K562 (cell line): ENCODE results near the gene BCAS3. TPM values are rescaled to one million over a fixed set of nuclear protein-coding genes. Genes with fewer than 3 reads are reported as not detected.
A peak's percentile ranks its signal among the peaks of the same experiment; 100 is the strongest.

ENCODE experiments used
- ATAC-seq: fragments of 200-7000 bp; cut with Tn5 transposase; 3 replicates; pipeline ENCODE4 v1.9.1; 2020; ENCODE audit warnings: moderate library complexity
- BruUV-seq: library from RNA; stranded (reverse); fragments of 400-500 nt; replicated peaks from 2 replicates; lab custom pipeline; 2021; lab: Mats Ljungman, UMichigan
- CTCF ChIA-PET: fragments of 300-600 bp; formaldehyde crosslinking; extraction: SDS; loops from one replicate; lab custom pipeline; 2021; ENCODE audit warnings: low intra/inter-chr PET ratio; lab: Yijun Ruan, JAX
- POLR2A ChIA-PET: fragments of 300-600, 350-650 bp; sonication (Branson Sonifier 250); formaldehyde crosslinking; extraction: SDS; loops from one replicate; lab custom pipeline; 2021; ENCODE audit warnings: antibody characterized with exemption, inconsistent platforms; lab: Yijun Ruan, JAX
- DNase-seq, 4 experiments: peaks; one replicate each; pipeline versions ENCODE4 v3.0.0 to v3.0.0-alpha.2; 2011 to 2018; ENCODE audit warnings: low spot score in 3 of 4, mixed read lengths in 3 of 4; ENCODE audit errors: extremely low read depth in 1 of 4
- FAIRE-seq: peaks from 2 replicates; lab custom pipeline; 2011; peaks lifted over from hg19 to GRCh38; lab: Jason Lieb, UNC
- H2AFZ ChIP-seq: 2 replicates; pipeline ENCODE4 v1.6.0; 2011; ENCODE audit warnings: low read depth, low read length, control low read depth, inconsistent platforms
- H3K27ac ChIP-seq: fragments of 200-600 bp; 3 replicates; pipeline ENCODE4 v1.8.0; 2011; ENCODE audit warnings: low read depth, mild to moderate bottlenecking, control low read depth, inconsistent platforms, low read length, moderate library complexity, mixed read lengths; ENCODE audit errors: extremely low read depth
- H3K27me3 ChIP-seq, 2 experiments: fragments of 300-600 bp in 1 of 2; 2 replicates in 1 of 2; 3 replicates in 1 of 2; pipeline versions ENCODE4 v1.6.0 to v1.8.0; 2011; ENCODE audit warnings: inconsistent platforms in 2 of 2, low read length in 2 of 2, mild to moderate bottlenecking in 1 of 2, mixed read lengths in 1 of 2, moderate library complexity in 1 of 2; ENCODE audit not compliant: control insufficient read depth in 2 of 2, insufficient read depth in 2 of 2
- H3K36me3 ChIP-seq: fragments of 300-600 bp; 3 replicates; pipeline ENCODE4 v1.8.0; 2011; ENCODE audit warnings: mild to moderate bottlenecking, low read length, inconsistent platforms; ENCODE audit not compliant: control insufficient read depth, insufficient read depth
- H3K4me1 ChIP-seq, 2 experiments: fragments of 200-600 bp in 1 of 2; replicated peaks in 1 of 2; 2 replicates in 1 of 2; 3 replicates in 1 of 2; pipeline versions ENCODE4 v1.5.1 to v1.8.0; 2011; ENCODE audit warnings: inconsistent platforms in 2 of 2, low read length in 2 of 2, mild to moderate bottlenecking in 1 of 2, mixed read lengths in 1 of 2, moderate library complexity in 1 of 2; ENCODE audit not compliant: control insufficient read depth in 2 of 2, insufficient read depth in 2 of 2
- H3K4me2 ChIP-seq: 2 replicates; pipeline ENCODE4 v1.6.1; 2011; ENCODE audit warnings: low read length, control low read depth, inconsistent platforms, mixed read lengths; ENCODE audit not compliant: insufficient read depth
- H3K4me3 ChIP-seq: fragments of 200-600 bp; sonication (generic), shearing (Covaris generic); 2 replicates; pipeline ENCODE4 v1.5.1; 2016; ENCODE audit warnings: control low read depth, inconsistent platforms
- H3K79me2 ChIP-seq: fragments of 200-600 bp; 3 replicates; pipeline ENCODE4 v1.8.0; 2011; ENCODE audit warnings: low read length, inconsistent platforms; ENCODE audit not compliant: control insufficient read depth, insufficient read depth
- H3K9ac ChIP-seq, 2 experiments: 2 replicates each; pipeline versions ENCODE4 v1.6.0 to v1.6.1; 2011; ENCODE audit warnings: low read depth in 2 of 2, low read length in 2 of 2, control low read depth in 1 of 2, inconsistent platforms in 1 of 2, mild to moderate bottlenecking in 1 of 2, mixed read lengths in 1 of 2; ENCODE audit not compliant: insufficient read depth in 1 of 2
- H3K9me1 ChIP-seq: one replicate; pipeline ENCODE4 v1.6.0; 2011; ENCODE audit warnings: inconsistent platforms, mild to moderate bottlenecking, low read length, moderate library complexity; ENCODE audit not compliant: control insufficient read depth, insufficient read depth
- H3K9me3 ChIP-seq: replicated peaks from 2 replicates; pipeline ENCODE4 v1.5.1; 2011; ENCODE audit warnings: low read depth, low read length, inconsistent platforms; ENCODE audit not compliant: control insufficient read depth, insufficient read depth
- H4K20me1 ChIP-seq: replicated peaks from 2 replicates; pipeline ENCODE4 v1.6.1; 2011; ENCODE audit warnings: low read length, inconsistent platforms, mixed read lengths; ENCODE audit not compliant: control insufficient read depth, insufficient read depth
- CBFB ChIP-seq: sonication (generic); formaldehyde crosslinking; IDR thresholded peaks from 2 replicates; pipeline ENCODE4 v1.4.0; 2020; ENCODE audit warnings: mild to moderate bottlenecking, missing genetic modification reagents
- RERE ChIP-seq: sonication (generic); formaldehyde crosslinking; IDR thresholded peaks from 2 replicates; pipeline ENCODE4 v1.8.0; 2023; ENCODE audit warnings: missing genetic modification reagents, mild to moderate bottlenecking, borderline replicate concordance
- TAF1 ChIP-seq: IDR thresholded peaks from 2 replicates; pipeline ENCODE4 v1.6.1; 2011; ENCODE audit warnings: mild to moderate bottlenecking, low read length, moderate library complexity; ENCODE audit not compliant: insufficient read depth, control insufficient read depth, severe bottlenecking; ENCODE audit errors: extremely low read depth
- TOE1 ChIP-seq, 2 experiments: fragments of 450-650 bp in 1 of 2; sonication (generic) in 1 of 2; formaldehyde crosslinking in 1 of 2; IDR thresholded peaks; 2 replicates each; pipeline versions ENCODE4 v1.7.1 to v1.8.0; 2016 to 2022; ENCODE audit warnings: borderline replicate concordance in 2 of 2, mild to moderate bottlenecking in 2 of 2, antibody characterized with exemption in 1 of 2, inconsistent platforms in 1 of 2, low read depth in 1 of 2, missing genetic modification reagents in 1 of 2, moderate library complexity in 1 of 2
- ZBTB11 ChIP-seq, 3 experiments: fragments of 200-800 bp in 1 of 3; fragments of 250-450 bp in 1 of 3; fragments of 450-650 bp in 1 of 3; sonication (Bioruptor Pico) in 1 of 3; sonication (Bioruptor generic) in 1 of 3; formaldehyde crosslinking in 1 of 3; IDR thresholded peaks; 2 replicates each; pipeline versions ENCODE4 v1.6.1 to v1.8.0; 2016 to 2022; ENCODE audit warnings: mild to moderate bottlenecking in 2 of 3, missing genetic modification characterization in 2 of 3, missing compliant biosample characterization in 1 of 3, moderate library complexity in 1 of 3
- ZBTB5 ChIP-seq: fragments of 450-650 bp; IDR thresholded peaks from 2 replicates; pipeline ENCODE4 v1.6.1; 2017; ENCODE audit warnings: antibody characterized with exemption
- in situ Hi-C: fragments of 300-500 bp; cut with MboI; formaldehyde crosslinking; loops from 4 replicates; pipeline ENCODE4 v1.15.0; 2018; ENCODE audit warnings: inconsistent platforms, mixed read lengths
- intact Hi-C: fragments of 100-400 bp; cut with micrococcal nuclease; formaldehyde crosslinking; loops from 2 replicates; pipeline ENCODE4 v1.14.2; 2022
- polyA plus RNA-seq, 8 experiments: library from polyadenylated mRNA; depleted of rRNA in 4 of 8; stranded (reverse) in 5 of 8; unstranded in 3 of 8; fragments of >200 nt; fragmentation: Nextera tagmentation in 2 of 8; fragmentation: Illumina TruSeq in 1 of 8; extraction: Ambion mirVana in 2 of 8; extraction: Trizol in 1 of 8; gene quantifications; 2 replicates each; pipeline versions ENCODE4 v1.2.1 to v1.2.3, GENCODE V29; 2011 to 2014; ENCODE audit warnings: inconsistent platforms in 1 of 8, missing spikeins in 1 of 8
- total RNA-seq, 7 experiments: library from RNA; depleted of rRNA in 6 of 7; stranded (reverse); fragments of >200 nt in 6 of 7; fragmentation: Illumina TruSeq in 2 of 7; extraction: Trizol in 2 of 7; gene quantifications; 2 replicates each; pipeline versions ENCODE4 v1.2.1 to v1.2.3, GENCODE V29; 2011 to 2021; ENCODE audit warnings: low replicate concordance in 1 of 7

The BCAS3 gene
- total and polyA plus RNA-seq, 9 of the 15 experiments (the other 6 are each of a cell fraction or from before 2014, with no cell fraction given) = 1.9 to 5.5 (median 3.5) TPM

- DNase-seq = no peak
- Histone ChIP-seq H2AFZ (no peak overlapping the region), H3K9me1 (no peaks in the 10 kb centered on the region), H3K4me1 (no peaks in the 10 kb centered on the region), H3K36me3 (no peaks in the 10 kb centered on the region), H3K4me2 (no peak overlapping the region), H3K27ac (no peak overlapping the region), H3K9ac (no peak overlapping the region), H3K9me3 (no peaks in the 10 kb centered on the region)
- ATAC-seq = no peak
- POLR2A ChIA-PET = interaction anchor here (0.6 kb wide), 1 partner anchor 265 kb away, joined by 3 read pairs; no protein-coding TSS in a partner anchor
- BruUV-seq = no TSS peak
- no peak for TF ChIP-seq TAF1
- TF ChIP-seq ZBTB5 = no peak
- TF ChIP-seq ZBTB11 (CRISPR knock-in tag; IDR thresholded peaks at IDR 0.05) = 0 out of 6 replicates have a peak, but pooled peaks of 1 of the 3 experiments have one; percentile 3
- TF ChIP-seq CBFB = no peak
- TF ChIP-seq RERE (CRISPR knock-in tag) = no peak
- no peak for TF ChIP-seq TOE1 (IDR thresholded peaks at IDR 0.05; ENCODE audit: borderline replicate concordance)
- no peak for TF ChIP-seq TOE1 (CRISPR knock-in tag; IDR thresholded peaks at IDR 0.05; ENCODE audit: borderline replicate concordance, low read depth)
- TF ChIP-seq, all 486 proteins: peak for 1
- H4K20me1 ChIP-seq = peaks cover 5% of the 10 kb centered on the region; the same call in 1 of the 2 replicates
- peaks cover 12 to 19% of the 10 kb centered on the region in 2 experiments for H3K27me3 ChIP-seq
- intact Hi-C loops = no loop called here
- FAIRE-seq = no peak
- in situ Hi-C loops = no loop called here
- no peaks in the 10 kb centered on the region for H3K79me2 ChIP-seq
- H3K4me3 ChIP-seq = no peak overlapping the region
- CTCF ChIA-PET = no interaction called here
Measured at GRCh38 chr17:61303817-61304096, 626.1 kb downstream of the BCAS3 start.
